Activated T-cell treated with anti-CD3 and anti-CD28 coated beads, Interleukin-2, amount 50 U/mL, for 72 hours (primary cell): ENCODE results near the gene ZBTB9. TPM values are rescaled to one million over a fixed set of nuclear protein-coding genes. Genes with fewer than 3 reads are reported as not detected.

Experiments
- total RNA-seq, 2 donors: library from RNA; stranded (reverse); gene quantifications; one replicate each; pipeline ENCODE4 v1.2.3, GENCODE V29; 2022

The ZBTB9 gene
- total RNA-seq, 2 donors from 2014 or later = 10.2 to 13.6 TPM

Other genes with a start within 250 kb of the ZBTB9 start
- gene HSD17B8, start 249.9 kb upstream of the ZBTB9 start, total RNA-seq = 10 to 100 TPM; 35.8 to 36.0 TPM
- 10 to 100 TPM; 30.1 to 37.7 TPM for gene RING1, start 246.1 kb upstream of the ZBTB9 start, total RNA-seq
- gene VPS52, start 182.7 kb upstream of the ZBTB9 start, total RNA-seq = 10 to 100 TPM; 50.7 to 54.9 TPM
- 1,000 to 10,000 TPM; 4,335 to 4,825 TPM for gene RPS18, start 182.5 kb upstream of the ZBTB9 start, total RNA-seq
- 10 to 100 TPM; 10.1 to 14.2 TPM for gene B3GALT4, start 177.5 kb upstream of the ZBTB9 start, total RNA-seq
- gene WDR46, start 165.3 kb upstream of the ZBTB9 start, total RNA-seq = 10 to 100 TPM; 46.6 to 54.0 TPM
- gene PFDN6, start 165.0 kb upstream of the ZBTB9 start, total RNA-seq = 10 to 100 TPM; 41.9 to 54.6 TPM
- gene RGL2, start 155.6 kb upstream of the ZBTB9 start, total RNA-seq = 10 to 100 TPM; 34.3 to 43.7 TPM
- 100 to 1,000 TPM; 180 to 210 TPM for gene TAPBP, start 140.5 kb upstream of the ZBTB9 start, total RNA-seq
- gene ZBTB22, start 136.8 kb upstream of the ZBTB9 start, total RNA-seq = 10 to 100 TPM; 14.9 to 16.1 TPM
- 10 to 100 TPM; 56.5 to 61.3 TPM for gene DAXX, start 131.6 kb upstream of the ZBTB9 start, total RNA-seq
- gene KIFC1, start 62.8 kb upstream of the ZBTB9 start, total RNA-seq = 10 to 100 TPM; 91.7 to 96.3 TPM
- 10 to 100 TPM; 65.2 to 77.3 TPM for gene PHF1, start 43.6 kb upstream of the ZBTB9 start, total RNA-seq
- 100 to 1,000 TPM; 212 to 222 TPM for gene CUTA, start 36.5 kb upstream of the ZBTB9 start, total RNA-seq
- 10 to 100 TPM; 86.9 to 91.5 TPM for gene SYNGAP1, start 34.5 kb upstream of the ZBTB9 start, total RNA-seq
- 10 to 100 TPM; 54.9 to 55.4 TPM for gene BAK1, start 125.7 kb downstream of the ZBTB9 start, total RNA-seq
- gene ITPR3, start 166.7 kb downstream of the ZBTB9 start, total RNA-seq = 10 to 100 TPM; 49.9 to 52.5 TPM